Neural cell (in vitro differentiated cells): ENCODE measurements around the gene RBM19. TPM values are rescaled to one million over a fixed set of nuclear protein-coding genes. Genes with fewer than 3 reads are reported as not detected.

Experiments used
- H2AFZ ChIP-seq: fragments of 200-600, 300-800 bp; sonication (generic), shearing (Covaris generic); 2 replicates; pipeline ENCODE4 v1.6.0; 2014; ENCODE audit warnings: low read depth, mild to moderate bottlenecking, antibody characterized with exemption, low read length, moderate library complexity
- H3F3A ChIP-seq: fragments of 200-600 bp; shearing (Covaris generic); 2 replicates; pipeline ENCODE4 v1.6.1; 2016; ENCODE audit warnings: mild to moderate bottlenecking, moderate library complexity, mixed read lengths, antibody characterized with exemption, low read length; ENCODE audit not compliant: insufficient read depth, poor library complexity, severe bottlenecking
- H3K27ac ChIP-seq: fragments of 200-600, 300-800 bp; sonication (generic), shearing (Covaris generic); 2 replicates; pipeline ENCODE4 v1.5.1; 2014; ENCODE audit warnings: mild to moderate bottlenecking, low read length, moderate library complexity
- H3K27me3 ChIP-seq: fragments of 300-800, 200-600 bp; sonication (generic), shearing (Covaris generic); 2 replicates; pipeline ENCODE4 v1.6.0; 2014; ENCODE audit warnings: mild to moderate bottlenecking, low read depth, low read length, moderate library complexity; ENCODE audit not compliant: insufficient read depth
- H3K36me3 ChIP-seq: fragments of 300-800, 200-600 bp; sonication (generic), shearing (Covaris generic); 2 replicates; pipeline ENCODE4 v1.5.1; 2014; ENCODE audit warnings: mild to moderate bottlenecking, antibody characterized with exemption, low read length, moderate library complexity; ENCODE audit not compliant: insufficient read depth
- H3K4me2 ChIP-seq: fragments of 300-800, 200-600 bp; sonication (generic), shearing (Covaris generic); 2 replicates; pipeline ENCODE4 v1.6.0; 2014; ENCODE audit warnings: mild to moderate bottlenecking, low read length
- H3K4me3 ChIP-seq: fragments of 300-800, 200-600 bp; sonication (generic), shearing (Covaris generic); 2 replicates; pipeline ENCODE4 v1.5.1; 2014; ENCODE audit warnings: mild to moderate bottlenecking, low read length, moderate library complexity
- H3K79me2 ChIP-seq: fragments of 200-600 bp; shearing (Covaris generic); replicated peaks from 2 replicates; pipeline ENCODE4 v1.6.0; 2014; ENCODE audit warnings: mild to moderate bottlenecking, low read length, moderate library complexity; ENCODE audit not compliant: insufficient read depth
- H3K9ac ChIP-seq: fragments of 300-800, 200-600 bp; sonication (generic), shearing (Covaris generic); 2 replicates; pipeline ENCODE4 v1.6.1; 2016; ENCODE audit warnings: mild to moderate bottlenecking, low read length, mixed read lengths
- H3K9me2 ChIP-seq: fragments of 200-600 bp; shearing (Covaris generic); 2 replicates; pipeline ENCODE4 v1.6.1; 2016; ENCODE audit warnings: mild to moderate bottlenecking, low read length, mixed read lengths; ENCODE audit not compliant: insufficient read depth
- H3K9me3 ChIP-seq: fragments of 200-600, 300-800 bp; sonication (generic), shearing (Covaris generic); 2 replicates; pipeline ENCODE4 v1.6.1; 2016; ENCODE audit warnings: mild to moderate bottlenecking, mixed run types, low read length, moderate library complexity, mixed read lengths
- H4K20me1 ChIP-seq: fragments of 200-600 bp; shearing (Covaris generic); 2 replicates; pipeline ENCODE4 v1.6.1; 2016; ENCODE audit warnings: mild to moderate bottlenecking, mixed run types; ENCODE audit not compliant: insufficient read depth
- EP300 ChIP-seq: fragments of 450-650 bp; conservative IDR thresholded peaks from 2 replicates; pipeline ENCODE4 v1.6.1; 2014; ENCODE audit warnings: antibody characterized with exemption, mild to moderate bottlenecking, moderate library complexity; ENCODE audit not compliant: poor library complexity, severe bottlenecking
- EZH2 ChIP-seq: fragments of 200-600, 300-800 bp; shearing (Covaris generic), sonication (generic); IDR thresholded peaks from 2 replicates; pipeline ENCODE4 v1.6.1; 2014; ENCODE audit warnings: antibody characterized with exemption, low read length, borderline replicate concordance, mild to moderate bottlenecking; ENCODE audit not compliant: insufficient read depth, poor library complexity, severe bottlenecking
- MXI1 ChIP-seq: fragments of 450-650 bp; conservative IDR thresholded peaks from 2 replicates; pipeline ENCODE4 v1.6.1; 2014; ENCODE audit warnings: antibody characterized with exemption, mild to moderate bottlenecking; ENCODE audit not compliant: poor library complexity, severe bottlenecking
- POLR2AphosphoS5 ChIP-seq: IDR thresholded peaks from 2 replicates; pipeline ENCODE4 v1.6.1; 2012
- RAD21 ChIP-seq: fragments of 450-650 bp; conservative IDR thresholded peaks from 2 replicates; pipeline ENCODE4 v1.6.1; 2014; ENCODE audit warnings: antibody characterized with exemption, mild to moderate bottlenecking, moderate library complexity
- SMC3 ChIP-seq: fragments of 450-650 bp; conservative IDR thresholded peaks from 2 replicates; pipeline ENCODE4 v1.6.1; 2014; ENCODE audit warnings: antibody characterized with exemption, mild to moderate bottlenecking, moderate library complexity; ENCODE audit not compliant: poor library complexity
- TAF1 ChIP-seq: IDR thresholded peaks from 2 replicates; pipeline ENCODE4 v1.6.1; 2012; ENCODE audit warnings: low read depth
- polyA plus RNA-seq: library from polyadenylated mRNA; depleted of rRNA; stranded (reverse); fragments of >200 nt; gene quantifications from 2 replicates; pipeline ENCODE4 v1.2.3, GENCODE V29; 2014
- TF ChIP-seq, protein P1 (sequence below): IDR thresholded peaks from 2 replicates; pipeline ENCODE4 v1.6.1; 2012; ENCODE audit warnings: borderline replicate concordance
- TF ChIP-seq, protein P2 (sequence below): fragments of 450-650 bp; IDR thresholded peaks from 2 replicates; pipeline ENCODE4 v1.5.1; 2014; ENCODE audit warnings: antibody characterized with exemption, mild to moderate bottlenecking, moderate library complexity; ENCODE audit not compliant: poor library complexity, severe bottlenecking

RBM19 gene
- polyA plus RNA-seq, 1 donor from 2014 or later: 14.2 TPM

DNA sequence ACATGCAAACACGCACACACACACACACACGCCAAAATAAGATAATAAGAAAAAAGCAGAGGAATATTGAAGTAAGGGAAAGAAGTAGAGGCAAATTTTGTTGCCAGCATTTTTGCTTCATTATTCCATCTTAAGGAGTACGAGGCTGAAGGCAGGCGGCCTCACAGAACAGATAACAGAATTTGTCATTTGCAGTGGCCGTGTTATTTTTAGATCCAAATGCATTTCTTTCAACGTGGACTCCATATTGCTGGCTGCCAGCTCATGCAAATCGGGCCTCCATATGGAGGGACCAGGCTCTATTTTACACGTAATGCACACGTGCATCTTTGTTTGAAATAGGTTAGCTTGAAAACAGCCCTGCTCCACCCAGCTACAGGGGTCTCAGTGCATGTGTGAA is 172.9 kb downstream of the RBM19 start:
- TF ChIP-seq SMC3 (no peak), MXI1 (no peak), EP300 (no peak), EZH2 (no peak), TAF1 (no peak), POLR2AphosphoS5 (no peak), RAD21 (no peak)
- TF ChIP-seq, protein P1, sequence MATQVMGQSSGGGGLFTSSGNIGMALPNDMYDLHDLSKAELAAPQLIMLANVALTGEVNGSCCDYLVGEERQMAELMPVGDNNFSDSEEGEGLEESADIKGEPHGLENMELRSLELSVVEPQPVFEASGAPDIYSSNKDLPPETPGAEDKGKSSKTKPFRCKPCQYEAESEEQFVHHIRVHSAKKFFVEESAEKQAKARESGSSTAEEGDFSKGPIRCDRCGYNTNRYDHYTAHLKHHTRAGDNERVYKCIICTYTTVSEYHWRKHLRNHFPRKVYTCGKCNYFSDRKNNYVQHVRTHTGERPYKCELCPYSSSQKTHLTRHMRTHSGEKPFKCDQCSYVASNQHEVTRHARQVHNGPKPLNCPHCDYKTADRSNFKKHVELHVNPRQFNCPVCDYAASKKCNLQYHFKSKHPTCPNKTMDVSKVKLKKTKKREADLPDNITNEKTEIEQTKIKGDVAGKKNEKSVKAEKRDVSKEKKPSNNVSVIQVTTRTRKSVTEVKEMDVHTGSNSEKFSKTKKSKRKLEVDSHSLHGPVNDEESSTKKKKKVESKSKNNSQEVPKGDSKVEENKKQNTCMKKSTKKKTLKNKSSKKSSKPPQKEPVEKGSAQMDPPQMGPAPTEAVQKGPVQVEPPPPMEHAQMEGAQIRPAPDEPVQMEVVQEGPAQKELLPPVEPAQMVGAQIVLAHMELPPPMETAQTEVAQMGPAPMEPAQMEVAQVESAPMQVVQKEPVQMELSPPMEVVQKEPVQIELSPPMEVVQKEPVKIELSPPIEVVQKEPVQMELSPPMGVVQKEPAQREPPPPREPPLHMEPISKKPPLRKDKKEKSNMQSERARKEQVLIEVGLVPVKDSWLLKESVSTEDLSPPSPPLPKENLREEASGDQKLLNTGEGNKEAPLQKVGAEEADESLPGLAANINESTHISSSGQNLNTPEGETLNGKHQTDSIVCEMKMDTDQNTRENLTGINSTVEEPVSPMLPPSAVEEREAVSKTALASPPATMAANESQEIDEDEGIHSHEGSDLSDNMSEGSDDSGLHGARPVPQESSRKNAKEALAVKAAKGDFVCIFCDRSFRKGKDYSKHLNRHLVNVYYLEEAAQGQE: no peak
- TF ChIP-seq, protein P2, sequence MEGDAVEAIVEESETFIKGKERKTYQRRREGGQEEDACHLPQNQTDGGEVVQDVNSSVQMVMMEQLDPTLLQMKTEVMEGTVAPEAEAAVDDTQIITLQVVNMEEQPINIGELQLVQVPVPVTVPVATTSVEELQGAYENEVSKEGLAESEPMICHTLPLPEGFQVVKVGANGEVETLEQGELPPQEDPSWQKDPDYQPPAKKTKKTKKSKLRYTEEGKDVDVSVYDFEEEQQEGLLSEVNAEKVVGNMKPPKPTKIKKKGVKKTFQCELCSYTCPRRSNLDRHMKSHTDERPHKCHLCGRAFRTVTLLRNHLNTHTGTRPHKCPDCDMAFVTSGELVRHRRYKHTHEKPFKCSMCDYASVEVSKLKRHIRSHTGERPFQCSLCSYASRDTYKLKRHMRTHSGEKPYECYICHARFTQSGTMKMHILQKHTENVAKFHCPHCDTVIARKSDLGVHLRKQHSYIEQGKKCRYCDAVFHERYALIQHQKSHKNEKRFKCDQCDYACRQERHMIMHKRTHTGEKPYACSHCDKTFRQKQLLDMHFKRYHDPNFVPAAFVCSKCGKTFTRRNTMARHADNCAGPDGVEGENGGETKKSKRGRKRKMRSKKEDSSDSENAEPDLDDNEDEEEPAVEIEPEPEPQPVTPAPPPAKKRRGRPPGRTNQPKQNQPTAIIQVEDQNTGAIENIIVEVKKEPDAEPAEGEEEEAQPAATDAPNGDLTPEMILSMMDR: no peak
- Histone ChIP-seq H3F3A (peaks cover 5% of the 10 kb centered on the region), H3K9me3 (no peaks in the 10 kb centered on the region), H3K9me2 (no peaks in the 10 kb centered on the region), H3K9ac (no peak overlapping the region), H2AFZ (no peak overlapping the region), H3K4me2 (no peak overlapping the region), H3K27me3 (no peaks in the 10 kb centered on the region), H3K4me3 (no peak overlapping the region), H4K20me1 (no peaks in the 10 kb centered on the region), H3K36me3 (no peaks in the 10 kb centered on the region), H3K79me2 (no peaks in the 10 kb centered on the region), H3K27ac (peak overlapping the region; percentile 93)

DNA sequence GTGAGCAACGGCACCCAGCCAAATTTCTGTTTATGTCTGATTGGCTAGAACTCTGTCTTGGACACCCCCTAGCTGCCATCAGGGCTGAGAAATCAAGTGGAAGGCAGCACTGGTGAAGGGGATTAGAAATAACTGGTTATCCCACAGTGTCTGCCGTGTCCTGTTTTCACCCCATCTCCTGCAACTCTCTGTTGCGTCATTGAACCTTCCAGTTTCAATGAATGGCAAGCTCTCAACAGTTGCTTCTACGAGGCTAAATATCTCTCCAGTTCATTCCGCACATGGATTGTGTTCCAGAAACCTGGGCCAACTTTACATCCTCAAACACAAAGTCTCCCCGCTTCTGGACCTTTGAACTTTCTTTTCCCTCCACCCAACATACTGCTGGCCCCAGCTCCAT is 173.7 kb downstream of the RBM19 start:
- H2AFZ ChIP-seq: no peak overlapping the region
- H3K79me2 ChIP-seq: no peaks in the 10 kb centered on the region
- H4K20me1 ChIP-seq: no peaks in the 10 kb centered on the region
- peaks cover 5% of the 10 kb centered on the region for H3F3A ChIP-seq
- H3K36me3 ChIP-seq: no peaks in the 10 kb centered on the region
- no peak overlapping the region for H3K27ac ChIP-seq
- no peak overlapping the region for H3K4me2 ChIP-seq
- H3K27me3 ChIP-seq: no peaks in the 10 kb centered on the region
- H3K9me2 ChIP-seq: no peaks in the 10 kb centered on the region
- no peaks in the 10 kb centered on the region for H3K9me3 ChIP-seq
- TF ChIP-seq EZH2: no peak
- H3K4me3 ChIP-seq: no peak overlapping the region
- no peak overlapping the region for H3K9ac ChIP-seq
